ENCODE measurements around the gene TMEM31.

Gene TMEM31

DNA sequence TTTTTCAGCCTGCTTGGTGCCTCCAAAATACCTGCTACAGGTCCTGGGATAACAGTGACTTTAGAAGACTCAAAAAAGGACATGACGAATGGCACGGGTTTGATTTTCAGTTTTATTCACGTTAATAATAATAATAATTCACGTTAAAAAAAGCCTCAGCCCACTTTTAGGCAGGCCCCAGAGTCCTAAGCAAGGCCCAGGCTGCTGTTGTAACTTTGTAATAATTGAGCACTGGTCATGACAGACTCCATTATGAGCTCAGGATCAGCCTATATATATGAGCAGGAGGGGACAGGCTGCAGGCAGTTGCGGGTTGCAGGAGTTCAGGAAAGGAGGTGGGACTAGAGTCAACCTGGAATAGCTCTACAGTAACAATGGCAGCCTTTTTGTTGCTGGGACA lies at the start of gene TMEM31:
TMEM31 (plus strand) TSS at position 301 of the 400 bp plus-strand sequence. CDS start 1,350 bp downstream, outside the sequence.
- no peak for DNase-seq

- no peak for DNase-seq
These were observed 46.5 kb upstream of the TMEM31 start for GRCh38 chrX:103663981-103664762.

- DNase-seq, result no peak
These were observed 44.3 kb upstream of the TMEM31 start for GRCh38 chrX:103666202-103667107.

DNA sequence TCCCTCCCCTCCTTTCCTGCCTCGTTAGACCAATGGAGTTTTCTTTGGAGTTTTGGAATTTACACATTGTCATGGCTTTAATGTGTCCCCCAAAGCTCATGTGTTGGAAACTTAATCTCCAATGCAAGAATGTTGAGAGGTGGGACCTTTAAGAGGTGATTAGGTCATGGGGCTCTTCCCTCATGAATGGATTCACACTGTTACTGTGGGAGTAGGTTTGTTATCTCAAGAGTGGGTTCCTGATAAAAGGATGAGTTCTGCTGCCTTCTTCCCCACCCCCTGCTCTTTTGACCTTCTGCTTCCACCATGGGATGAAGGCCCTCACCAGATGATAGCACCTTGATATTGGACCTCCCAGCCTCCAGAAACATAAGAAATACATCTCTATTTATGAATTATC lies 41.0 kb upstream of the TMEM31 start:
- DNase-seq, result no peak

DNA sequence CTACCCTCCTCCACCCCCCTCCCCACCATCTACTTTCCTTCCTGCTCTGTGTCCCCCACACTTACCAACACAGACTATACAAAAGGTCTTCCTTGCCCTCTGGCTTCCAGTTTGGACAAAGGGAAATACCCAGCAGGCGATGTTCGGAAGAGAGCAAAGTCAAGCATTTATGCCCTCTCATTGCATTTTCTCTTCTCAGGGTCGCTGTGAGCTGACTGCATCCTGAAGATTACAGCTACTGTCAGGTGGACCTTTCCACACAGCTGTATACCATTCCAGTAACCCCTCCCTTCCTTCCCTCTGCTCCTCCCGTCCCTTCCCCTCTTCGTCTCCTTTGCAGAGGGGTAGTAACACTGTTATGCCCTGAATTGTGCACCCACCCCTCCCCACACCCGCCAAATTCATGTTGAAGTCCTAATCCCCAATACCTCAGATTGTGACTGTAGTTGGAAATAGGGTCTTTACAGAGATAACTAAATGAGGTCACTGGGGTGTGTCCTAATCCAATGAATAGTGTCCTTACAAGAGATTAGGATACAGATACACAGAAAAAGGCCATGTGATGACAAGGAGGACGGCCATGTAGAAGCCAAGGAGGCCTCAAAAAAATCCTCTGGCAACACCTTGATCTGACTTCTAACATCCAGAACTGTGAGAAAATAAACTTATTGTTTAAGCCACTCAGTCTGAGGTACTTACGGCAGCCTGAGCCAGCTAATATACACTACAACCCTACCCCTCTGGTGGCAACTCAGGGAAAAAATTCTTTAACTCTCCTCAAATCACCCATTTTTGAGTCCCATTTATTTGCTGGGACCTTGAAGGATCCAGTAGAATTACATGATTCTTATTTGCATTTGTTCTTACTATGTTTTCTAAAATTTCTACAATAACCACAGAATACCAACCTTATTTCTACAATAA lies 35.9 kb upstream of the TMEM31 start:
- DNase-seq, result no peak

GRCh38 chrX:103678199-103678993 lies 32.3 kb upstream of the TMEM31 start:
- DNase-seq, result no peak

DNA sequence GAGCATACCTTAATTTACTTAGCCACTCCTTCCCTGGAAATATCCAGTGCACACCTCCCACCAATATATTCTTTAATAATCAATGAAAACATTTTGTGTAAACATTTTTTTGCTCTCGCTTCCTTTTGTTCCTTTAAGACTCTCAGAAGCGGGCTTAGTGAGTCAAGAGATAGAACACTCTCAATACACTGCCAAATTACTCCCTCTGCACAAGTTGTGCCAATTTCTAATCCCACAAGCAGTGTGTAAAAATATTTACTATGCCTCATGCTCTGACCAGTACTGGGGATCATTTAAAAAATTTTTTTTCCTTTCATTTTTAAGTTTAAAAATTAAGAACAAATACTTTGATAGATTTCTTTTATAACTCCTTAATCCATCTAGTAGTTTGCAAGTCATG lies 29.3 kb upstream of the TMEM31 start:
- no peak for DNase-seq

GRCh38 chrX:103685396-103685795 lies 25.3 kb upstream of the TMEM31 start:
- no peak for DNase-seq

GRCh38 chrX:103686199-103687072 lies 24.3 kb upstream of the TMEM31 start, which contains the start of gene MORF4L2:
Gene MORF4L2, minus strand, starts transcription at chrX:103686699. Its CDS starts 9,672 bp downstream, at chrX:103677027.
- peak; percentile 96 for DNase-seq

GRCh38 chrX:103687073-103687695 lies 23.5 kb upstream of the TMEM31 start:
- DNase-seq, result peak; percentile 63

GRCh38 chrX:103687696-103688201 lies 23.0 kb upstream of the TMEM31 start:
- DNase-seq, result peak; percentile 24

GRCh38 chrX:103688946-103689345 lies 21.8 kb upstream of the TMEM31 start:
- DNase-seq, result no peak

GRCh38 chrX:103691059-103691458 lies 19.6 kb upstream of the TMEM31 start:
- no peak for DNase-seq

GRCh38 chrX:103697687-103698086 lies 13.0 kb upstream of the TMEM31 start:
- DNase-seq, result no peak

GRCh38 chrX:103699243-103699642 lies 11.5 kb upstream of the TMEM31 start:
- no peak for DNase-seq

DNA sequence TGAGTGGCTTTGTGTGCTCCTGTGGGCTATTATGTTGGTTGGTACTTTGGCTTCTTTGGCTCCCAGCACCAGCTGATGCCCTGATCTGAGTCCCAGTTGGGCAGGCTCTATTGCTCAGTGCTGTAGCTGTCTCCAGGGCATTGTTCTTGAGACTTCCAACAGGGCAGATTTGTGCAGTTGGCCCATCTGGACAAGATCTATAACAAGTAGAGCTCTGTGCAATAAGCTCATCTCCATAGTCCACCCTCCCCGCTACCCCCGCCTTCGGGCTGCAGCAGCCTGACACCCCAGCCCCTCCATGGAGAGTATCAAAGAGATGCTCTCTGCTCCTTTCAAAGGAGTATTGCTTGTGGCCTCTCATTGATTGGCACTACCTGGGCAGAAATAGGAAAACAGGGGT lies 5.8 kb upstream of the TMEM31 start:
- DNase-seq, result no peak

GRCh38 chrX:103716962-103717361 lies 6.3 kb downstream of the TMEM31 start:
- no peak for DNase-seq

DNA sequence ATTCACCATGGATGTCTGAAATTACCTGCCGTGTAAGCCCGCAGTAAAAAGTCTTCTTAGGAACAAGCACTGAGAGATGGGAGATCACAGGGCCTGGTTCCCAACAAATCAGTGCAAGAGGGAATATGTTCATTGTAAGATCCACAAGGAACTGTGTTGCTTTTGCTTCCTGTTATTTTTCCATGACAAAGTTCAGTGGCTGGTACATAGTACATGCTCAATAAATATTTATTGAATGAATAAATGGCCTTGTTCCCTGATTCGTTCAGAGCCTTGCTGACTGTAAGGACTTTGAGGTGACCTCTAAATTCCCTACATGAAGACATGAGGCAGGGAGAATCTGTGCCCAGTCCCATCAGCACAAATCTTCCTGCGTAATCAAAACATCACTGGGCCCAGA lies 7.4 kb downstream of the TMEM31 start:
- no peak for DNase-seq

- DNase-seq, result no peak
These were observed 11.8 kb downstream of the TMEM31 start for GRCh38 chrX:103722505-103722904.

DNA sequence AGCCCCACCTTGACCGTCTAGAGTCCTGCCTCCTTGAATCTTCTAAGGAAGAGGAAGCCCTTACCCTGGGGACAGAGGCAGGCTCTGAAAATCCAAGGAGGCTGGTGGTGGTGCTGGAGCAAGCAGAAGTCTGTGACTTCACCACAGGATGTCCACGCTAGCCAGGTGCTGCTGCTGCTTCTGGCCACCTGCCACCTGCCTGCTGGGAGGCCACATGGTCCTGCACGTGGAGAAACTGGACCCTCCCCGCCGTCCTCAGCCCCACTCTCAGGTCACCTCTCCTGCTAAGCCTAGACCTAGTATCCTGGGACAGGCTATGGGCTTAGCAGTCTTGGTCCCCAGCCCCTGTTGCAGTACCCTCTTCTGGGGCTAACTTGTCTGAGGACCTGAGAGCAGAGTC lies 15.8 kb downstream of the TMEM31 start:
- DNase-seq, result no peak

All from GF-D8 (cell line).